22Rv1 (cell line): ENCODE results near the gene TRIM58.

Source experiments
- CTCF ChIP-seq: fragments of 450-650 bp; IDR thresholded peaks from 2 replicates; pipeline ENCODE4 v1.5.1; 2017; ENCODE audit warnings: mild to moderate bottlenecking
- ZFX ChIP-seq: fragments of 450-650 bp; IDR thresholded peaks from 2 replicates; pipeline ENCODE4 v1.6.1; 2017; ENCODE audit warnings: antibody characterized with exemption, borderline replicate concordance

GRCh38 chr1:247914941-247915662, 58.1 kb downstream of the TRIM58 start:
- no peak for TF ChIP-seq CTCF
- TF ChIP-seq ZFX: no peak
